Esophagus muscularis mucosa (tissue), 4 donors: ENCODE data around the gene ZNF513. TPM values are rescaled to one million over a fixed set of nuclear protein-coding genes. Genes with fewer than 3 reads are reported as not detected.

ENCODE experiments used
- DNase-seq: peaks from one replicate; pipeline ENCODE4 v3.0.0-alpha.2; 2017; ENCODE audit errors: extremely low spot score
- H3K27ac ChIP-seq, 4 donors: fragments of 200-600 bp; sonication (generic); replicated peaks in 1 of 4; 1 replicate in 3 of 4; 2 replicates in 1 of 4; pipeline ENCODE4 v1.5.1; 2016 to 2019; ENCODE audit warnings: mild to moderate bottlenecking in 1 of 4
- H3K27me3 ChIP-seq, 4 donors: fragments of 200-600 bp; sonication (generic); one replicate each; pipeline versions ENCODE4 v1.5.1 to v1.6.0; 2016 to 2019
- H3K36me3 ChIP-seq, 4 donors: fragments of 200-600 bp; sonication (generic); one replicate each; pipeline ENCODE4 v1.5.1; 2016 to 2019
- H3K4me1 ChIP-seq, 4 donors: fragments of 200-600 bp; sonication (generic); one replicate each; pipeline ENCODE4 v1.5.1; 2016 to 2019
- H3K4me3 ChIP-seq, 4 donors: fragments of 200-600 bp; sonication (generic); 1 replicate in 2 of 4; 2 replicates in 2 of 4; pipeline ENCODE4 v1.5.1; 2016 to 2019; ENCODE audit warnings: mild to moderate bottlenecking in 4 of 4, moderate library complexity in 1 of 4
- H3K9me3 ChIP-seq, 4 donors: fragments of 200-600 bp; sonication (generic); 1 replicate in 3 of 4; 2 replicates in 1 of 4; pipeline ENCODE4 v1.5.1; 2016 to 2019
- EP300 ChIP-seq: sonication (generic); formaldehyde crosslinking; IDR thresholded peaks from one replicate; pipeline ENCODE4 v1.6.1; 2017; ENCODE audit warnings: antibody characterized with exemption
- POLR2A ChIP-seq: fragments of 450-650 bp; IDR thresholded peaks from one replicate; pipeline ENCODE4 v1.6.1; 2017; ENCODE audit warnings: antibody characterized with exemption, moderate library complexity, mild to moderate bottlenecking, low read depth
- POLR2AphosphoS5 ChIP-seq, 2 donors: sonication (generic); formaldehyde crosslinking; IDR thresholded peaks; one replicate each; pipeline ENCODE4 v1.6.1; 2017; ENCODE audit warnings: antibody characterized with exemption in 2 of 2
- WGBS: methylation state at CpG from one replicate; pipeline ENCODE4 v1.1.5; 2018; 5-methylcytosine and 5-hydroxymethylcytosine counted together
- intact Hi-C: fragments of 100-400 bp; cut with DNase I; formaldehyde crosslinking; loops from one replicate; pipeline ENCODE4 v1.15.1; 2023
- total RNA-seq, 4 donors: library from RNA; depleted of rRNA; stranded (reverse); fragments of >200 nt; gene quantifications; one replicate each; pipeline versions ENCODE4 v1.1.0 to v1.2.1, GENCODE V29; 2016
- TF ChIP-seq, protein P1 (sequence below), 3 experiments: fragments of 200-600 bp in 2 of 3; fragments of 450-650 bp in 1 of 3; sonication (generic) in 2 of 3; IDR thresholded peaks; one replicate each; pipeline ENCODE4 v1.5.1; 2017 to 2019; ENCODE audit warnings: antibody characterized with exemption in 3 of 3, mild to moderate bottlenecking in 2 of 3, moderate library complexity in 1 of 3

The ZNF513 gene
- total RNA-seq, 4 donors from 2014 or later: 8.3 to 14.5 (median 11.4) TPM

DNA sequence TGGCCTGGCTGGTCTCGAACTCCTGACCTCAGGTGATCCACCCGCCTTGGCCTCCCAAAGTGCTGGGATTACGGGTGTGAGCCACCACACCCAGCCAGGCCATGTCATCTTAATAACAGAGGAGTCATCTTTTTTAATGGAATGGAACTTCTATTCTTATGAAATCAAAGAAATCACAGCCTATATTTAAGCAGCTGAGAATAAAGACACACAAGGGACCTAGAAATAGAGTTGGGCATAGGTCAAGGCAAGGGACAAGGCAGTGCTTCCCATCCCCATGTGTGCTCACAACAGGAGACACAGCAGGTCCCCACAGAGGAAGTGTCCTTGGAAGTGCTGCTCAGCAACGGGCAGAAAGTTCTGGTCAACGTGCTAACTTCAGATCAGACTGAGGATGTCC lies 7.0 kb downstream of the ZNF513 start:
- no peak overlapping the region for H3K4me3 ChIP-seq
- no peaks in the 10 kb centered on the region for H3K9me3 ChIP-seq
- intact Hi-C loops: loop anchor here (5.0 to 10.0 kb wide), 3 partner anchors 34 to 159 kb away; partner anchors contain the start of genes ATRAID, CAD, MPV17 and PPM1G
- H3K27ac ChIP-seq: no peak overlapping the region
- H3K27me3 ChIP-seq: no peaks in the 10 kb centered on the region
- no peak for DNase-seq
- TF ChIP-seq, protein P1, sequence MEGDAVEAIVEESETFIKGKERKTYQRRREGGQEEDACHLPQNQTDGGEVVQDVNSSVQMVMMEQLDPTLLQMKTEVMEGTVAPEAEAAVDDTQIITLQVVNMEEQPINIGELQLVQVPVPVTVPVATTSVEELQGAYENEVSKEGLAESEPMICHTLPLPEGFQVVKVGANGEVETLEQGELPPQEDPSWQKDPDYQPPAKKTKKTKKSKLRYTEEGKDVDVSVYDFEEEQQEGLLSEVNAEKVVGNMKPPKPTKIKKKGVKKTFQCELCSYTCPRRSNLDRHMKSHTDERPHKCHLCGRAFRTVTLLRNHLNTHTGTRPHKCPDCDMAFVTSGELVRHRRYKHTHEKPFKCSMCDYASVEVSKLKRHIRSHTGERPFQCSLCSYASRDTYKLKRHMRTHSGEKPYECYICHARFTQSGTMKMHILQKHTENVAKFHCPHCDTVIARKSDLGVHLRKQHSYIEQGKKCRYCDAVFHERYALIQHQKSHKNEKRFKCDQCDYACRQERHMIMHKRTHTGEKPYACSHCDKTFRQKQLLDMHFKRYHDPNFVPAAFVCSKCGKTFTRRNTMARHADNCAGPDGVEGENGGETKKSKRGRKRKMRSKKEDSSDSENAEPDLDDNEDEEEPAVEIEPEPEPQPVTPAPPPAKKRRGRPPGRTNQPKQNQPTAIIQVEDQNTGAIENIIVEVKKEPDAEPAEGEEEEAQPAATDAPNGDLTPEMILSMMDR (IDR thresholded peaks at IDR 0.05): no peak
- TF ChIP-seq EP300 (no peak), POLR2A (no peak), POLR2AphosphoS5 (IDR thresholded peaks at IDR 0.05) (no peak)
- 91% methylated on average over 5 of the region's 5 CpGs for WGBS
- H3K4me1 ChIP-seq: peaks cover 27 to 63% (median 36%) of the 10 kb centered on the region in 4 donors
- peaks cover 52 to 69% (median 65%) of the 10 kb centered on the region in 4 donors for H3K36me3 ChIP-seq

DNA sequence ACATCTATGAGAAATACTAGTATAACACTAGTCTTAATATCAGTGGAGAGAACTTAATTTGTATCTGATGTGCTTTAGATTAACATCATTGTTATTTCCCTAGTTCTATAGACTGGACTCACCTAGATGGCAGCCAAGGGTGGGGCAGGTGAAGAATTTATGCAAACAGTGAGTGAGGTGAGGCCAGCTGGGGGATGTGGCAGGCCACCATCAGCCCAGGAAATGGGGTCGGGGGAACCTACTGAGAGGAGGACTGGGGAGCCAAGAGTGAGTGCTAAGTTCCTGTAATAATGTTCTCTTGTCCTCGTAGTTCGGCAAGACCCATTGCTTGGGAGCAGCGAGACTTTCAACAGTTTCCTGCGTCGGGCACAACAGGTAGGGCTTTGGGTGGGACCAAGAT lies 7.6 kb downstream of the ZNF513 start:
- intact Hi-C loops: loop anchor here (5.0 to 10.0 kb wide), 3 partner anchors 34 to 158 kb away; partner anchors contain the start of genes ATRAID, CAD, MPV17 and PPM1G
- WGBS: 77% methylated on average over 6 of the region's 6 CpGs
- TF ChIP-seq POLR2A (no peak), EP300 (no peak), POLR2AphosphoS5 (IDR thresholded peaks at IDR 0.05) (no peak)
- TF ChIP-seq, protein P1 (IDR thresholded peaks at IDR 0.05): no peak
- no peaks in the 10 kb centered on the region for H3K9me3 ChIP-seq
- H3K36me3 ChIP-seq: peaks cover 50 to 69% (median 65%) of the 10 kb centered on the region in 4 donors
- peaks cover 28 to 59% (median 38%) of the 10 kb centered on the region in 4 donors for H3K4me1 ChIP-seq
- H3K27me3 ChIP-seq: no peaks in the 10 kb centered on the region
- H3K27ac ChIP-seq: peak overlapping the region in 1 of 4 donors; percentile 99
- no peak for DNase-seq
- H3K4me3 ChIP-seq: no peak overlapping the region

DNA sequence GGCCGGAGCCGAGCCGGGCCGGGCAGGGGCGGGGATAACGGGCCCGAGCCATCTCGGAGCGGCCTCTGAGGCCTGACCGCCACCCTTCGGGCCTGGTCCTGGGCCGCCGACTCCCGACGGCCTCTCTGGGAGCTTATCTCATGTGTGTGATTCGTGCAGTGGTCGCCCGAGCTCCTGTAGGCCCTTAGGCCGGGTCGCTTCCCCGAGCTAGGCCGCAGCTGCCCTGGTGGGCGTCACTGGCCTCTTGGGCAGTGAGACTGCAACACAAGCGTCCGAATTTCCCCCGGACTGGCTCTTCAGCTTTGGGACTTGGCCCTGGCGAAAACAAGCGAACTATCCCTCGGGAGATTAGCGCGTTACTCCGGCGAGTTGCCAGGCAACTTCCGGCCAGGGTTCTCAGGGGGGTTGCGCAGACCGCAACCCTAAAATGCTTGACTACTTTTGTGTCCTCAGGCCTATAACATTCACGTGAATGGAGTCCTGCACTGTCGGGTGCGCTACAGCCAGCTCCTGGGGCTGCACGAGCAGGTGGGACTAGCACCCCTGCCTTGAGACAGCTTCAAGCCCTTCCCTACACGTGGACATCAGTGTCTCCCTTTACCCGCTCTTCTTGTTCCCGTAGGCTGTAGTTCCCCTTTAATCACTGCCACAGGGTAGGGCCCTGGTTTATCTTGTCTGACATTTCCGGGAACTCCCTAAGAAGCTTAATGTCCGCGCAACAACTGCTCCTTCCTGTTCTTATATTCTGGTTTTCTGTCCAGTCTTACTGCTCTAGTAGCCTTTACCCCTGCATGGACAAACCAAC lies 9.5 kb downstream of the ZNF513 start:
- Histone ChIP-seq H3K36me3 (peaks cover 50 to 69% (median 65%) of the 10 kb centered on the region in 4 donors), H3K27me3 (no peaks in the 10 kb centered on the region), H3K9me3 (no peaks in the 10 kb centered on the region), H3K4me1 (peaks cover 28 to 46% (median 38%) of the 10 kb centered on the region in 4 donors), H3K4me3 (peak overlapping the region; percentile 86 to 94 (median 89)), H3K27ac (peak overlapping the region; percentile 88 to 99 (median 95))
- under 1% methylated on average over 25 of the region's 46 CpGs for WGBS
- no peak for DNase-seq
- intact Hi-C loops: loop anchor here (5.0 to 10.0 kb wide), 3 partner anchors 36 to 156 kb away; partner anchors contain the start of genes ATRAID, CAD, MPV17 and PPM1G
- TF ChIP-seq POLR2A (no peak), EP300 (no peak), POLR2AphosphoS5 (IDR thresholded peaks at IDR 0.05) (no peak)
- TF ChIP-seq, protein P1 (IDR thresholded peaks at IDR 0.05): no peak

DNA sequence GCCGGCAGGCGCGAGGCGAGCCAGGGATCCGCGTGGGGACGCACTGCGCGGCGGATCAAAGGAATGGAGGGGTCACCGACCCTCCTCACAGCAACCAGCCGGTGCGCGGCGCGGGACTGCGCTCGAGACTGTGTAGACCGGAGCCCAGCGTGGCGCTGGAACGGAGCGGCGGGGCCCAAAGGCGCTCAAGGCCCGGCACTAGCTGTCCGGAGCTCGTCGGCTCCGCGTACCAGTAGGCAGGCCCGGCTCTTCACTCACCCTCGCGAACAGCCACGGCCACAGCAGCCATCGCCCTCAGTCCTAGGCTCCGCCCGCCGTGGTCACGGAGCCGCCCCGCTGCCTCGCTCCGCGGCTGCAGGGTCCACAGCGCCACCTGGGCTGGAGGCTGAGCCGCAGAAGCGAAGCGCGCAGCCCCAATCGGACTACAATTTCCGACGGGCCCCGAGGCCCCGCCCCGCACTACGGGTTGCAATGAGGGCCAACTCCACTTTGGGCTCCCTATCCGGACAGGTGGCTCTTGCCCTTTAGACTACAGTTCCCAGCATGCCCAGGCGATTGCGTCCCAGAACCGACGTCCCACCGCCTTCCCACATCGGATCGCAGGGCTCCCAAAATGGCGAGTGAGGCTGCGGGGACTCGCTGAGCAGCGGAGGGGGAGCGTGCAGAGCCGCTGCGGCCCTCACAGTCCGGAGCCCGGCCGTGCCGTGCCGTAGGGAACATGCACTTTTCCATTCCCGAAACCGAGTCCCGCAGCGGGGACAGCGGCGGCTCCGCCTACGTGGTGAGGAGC lies 10.3 kb downstream of the ZNF513 start, which contains the start of the genes EIF2B4 and SNX17:
EIF2B4 (minus strand) TSS at position 313 of the 790 bp plus-strand sequence; CDS start at position 289, 24 bp downstream.
SNX17 (plus strand) TSS at position 591 of the 790 bp plus-strand sequence; CDS start at position 719, 128 bp downstream.
- Histone ChIP-seq H3K9me3 (no peaks in the 10 kb centered on the region), H3K27me3 (no peaks in the 10 kb centered on the region), H3K36me3 (peaks cover 50 to 69% (median 65%) of the 10 kb centered on the region in 4 donors), H3K27ac (peak within 1 kb of the TSS; percentile 88 to 99 (median 95)), H3K4me1 (peaks cover 28 to 46% (median 38%) of the 10 kb centered on the region in 4 donors), H3K4me3 (peak within 1 kb of the TSS; percentile 86 to 94 (median 89))
- intact Hi-C loops: loop anchor here (5.0 to 10.0 kb wide), 3 partner anchors 37 to 155 kb away; partner anchors contain the start of genes ATRAID, CAD, MPV17 and PPM1G
- TF ChIP-seq POLR2AphosphoS5 (IDR thresholded peaks at IDR 0.05): peak; percentile 91 to 99
- TF ChIP-seq POLR2A: peak; percentile 34
- no peak for TF ChIP-seq EP300
- TF ChIP-seq, protein P1 (IDR thresholded peaks at IDR 0.05): peak; percentile 69 to 81 (median 73)
- peak; percentile 100 for DNase-seq
- WGBS: 0% methylated on average over 14 of the region's 85 CpGs
